DOHH2 (cell line): ENCODE measurements around the gene ZNF444.

ENCODE experiments used
- EZH2phosphoT487 ChIP-seq: fragments of 200-600 bp; sonication (generic); IDR thresholded peaks from 2 replicates; pipeline ENCODE4 v1.6.1; 2017; ENCODE audit warnings: borderline replicate concordance, mild to moderate bottlenecking, antibody characterized with exemption, low read length, moderate library complexity, mixed read lengths
- TF ChIP-seq, protein P1 (sequence below): fragments of 200-600 bp; sonication (generic); IDR thresholded peaks from one replicate; pipeline ENCODE4 v1.5.1; 2014; ENCODE audit warnings: antibody characterized with exemption, mild to moderate bottlenecking, low read depth, low read length; ENCODE audit not compliant: poor library complexity, severe bottlenecking

DNA sequence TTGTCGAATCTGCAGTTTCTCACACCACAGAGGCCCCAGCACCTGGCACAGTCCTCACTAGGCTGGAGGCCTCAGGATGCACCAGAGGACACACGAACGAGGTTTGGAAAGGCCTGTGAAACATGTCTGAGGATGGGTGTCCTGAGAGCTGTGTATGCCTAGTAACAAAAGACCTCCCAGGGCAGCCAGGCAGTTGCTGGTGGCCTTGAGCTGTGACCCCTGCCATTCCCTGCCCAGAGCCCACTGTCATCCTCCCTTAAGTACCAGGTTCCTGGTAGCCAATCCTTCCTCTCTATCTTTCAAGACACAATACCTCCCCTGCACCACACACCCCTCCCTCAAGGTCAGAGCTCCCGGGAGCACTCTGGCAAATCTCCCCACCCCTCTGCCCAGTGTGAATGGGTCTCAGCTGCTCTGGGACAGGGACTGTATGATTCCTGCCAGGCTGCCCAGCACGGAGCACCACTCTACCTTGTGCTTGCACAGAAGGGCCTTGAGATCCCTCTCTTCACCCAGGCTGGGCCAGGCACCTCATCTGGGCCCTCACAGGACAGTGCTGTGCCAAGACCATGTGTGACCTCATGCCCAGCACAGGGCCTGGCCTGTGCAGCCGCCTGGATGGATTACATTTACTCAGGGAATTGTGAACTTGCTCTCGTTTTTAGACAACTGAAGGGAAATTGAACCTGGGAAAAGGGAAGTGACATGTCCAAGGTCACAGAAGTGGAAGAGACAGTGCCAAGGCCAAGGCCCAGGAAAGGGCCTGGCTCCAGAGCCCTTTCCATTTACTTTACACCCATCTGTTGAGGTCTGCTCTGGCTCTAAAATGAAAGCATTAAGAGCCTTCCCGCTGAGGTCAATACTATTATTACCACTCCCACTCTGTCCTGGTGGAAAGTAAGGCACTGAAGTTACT is 22.2 kb upstream of the ZNF444 start:
- TF ChIP-seq, protein P1, sequence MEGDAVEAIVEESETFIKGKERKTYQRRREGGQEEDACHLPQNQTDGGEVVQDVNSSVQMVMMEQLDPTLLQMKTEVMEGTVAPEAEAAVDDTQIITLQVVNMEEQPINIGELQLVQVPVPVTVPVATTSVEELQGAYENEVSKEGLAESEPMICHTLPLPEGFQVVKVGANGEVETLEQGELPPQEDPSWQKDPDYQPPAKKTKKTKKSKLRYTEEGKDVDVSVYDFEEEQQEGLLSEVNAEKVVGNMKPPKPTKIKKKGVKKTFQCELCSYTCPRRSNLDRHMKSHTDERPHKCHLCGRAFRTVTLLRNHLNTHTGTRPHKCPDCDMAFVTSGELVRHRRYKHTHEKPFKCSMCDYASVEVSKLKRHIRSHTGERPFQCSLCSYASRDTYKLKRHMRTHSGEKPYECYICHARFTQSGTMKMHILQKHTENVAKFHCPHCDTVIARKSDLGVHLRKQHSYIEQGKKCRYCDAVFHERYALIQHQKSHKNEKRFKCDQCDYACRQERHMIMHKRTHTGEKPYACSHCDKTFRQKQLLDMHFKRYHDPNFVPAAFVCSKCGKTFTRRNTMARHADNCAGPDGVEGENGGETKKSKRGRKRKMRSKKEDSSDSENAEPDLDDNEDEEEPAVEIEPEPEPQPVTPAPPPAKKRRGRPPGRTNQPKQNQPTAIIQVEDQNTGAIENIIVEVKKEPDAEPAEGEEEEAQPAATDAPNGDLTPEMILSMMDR = no peak
- no peak for TF ChIP-seq EZH2phosphoT487
